GM21528 (cell line): ENCODE results near the gene RTN4RL1.
"Not testable (repeated sequence)": the region's sequence is repeated elsewhere in the genome, so short reads cannot be mapped to it uniquely, and the experiment has no call there.

Experiments
- ATAC-seq: cut with Tn5 transposase; IDR thresholded peaks from one replicate; pipeline ENCODE4 v1.9.1; 2021; ENCODE audit warnings: mild to moderate bottlenecking, moderate library complexity; ENCODE audit not compliant: unreplicated experiment, low FRiP score

RTN4RL1 gene

GRCh38 chr17:1905190-1905913 is 119.8 kb downstream of the RTN4RL1 start:
- ATAC-seq = no peak

GRCh38 chr17:1904273-1905182 is 120.6 kb downstream of the RTN4RL1 start:
- ATAC-seq = no peak

- no peak for ATAC-seq
Observed at GRCh38 chr17:1899403-1900000, 125.6 kb downstream of the RTN4RL1 start.

- no peak for ATAC-seq
Observed at GRCh38 chr17:1898872-1899271, 126.3 kb downstream of the RTN4RL1 start.

- no peak for ATAC-seq
Observed at GRCh38 chr17:1898332-1898731, 126.8 kb downstream of the RTN4RL1 start.

- no peak for ATAC-seq
Observed at GRCh38 chr17:1897105-1897656, 128.0 kb downstream of the RTN4RL1 start.

- no peak for ATAC-seq
Observed at GRCh38 chr17:1896243-1897104, 128.7 kb downstream of the RTN4RL1 start.

GRCh38 chr17:1895479-1895878 is 129.7 kb downstream of the RTN4RL1 start:
- ATAC-seq = not testable (repeated sequence)

- ATAC-seq = no peak
Observed at GRCh38 chr17:1894753-1895339, 130.3 kb downstream of the RTN4RL1 start.

GRCh38 chr17:1890758-1891450 is 134.2 kb downstream of the RTN4RL1 start:
- no peak for ATAC-seq

- no peak for ATAC-seq
Observed at GRCh38 chr17:1888741-1889140, 136.4 kb downstream of the RTN4RL1 start.
